IMR-90 (cell line): ENCODE results near the gene EFEMP2. TPM values are rescaled to one million over a fixed set of nuclear protein-coding genes. Genes with fewer than 3 reads are reported as not detected.

Source experiments
- ATAC-seq: fragments of 200-7000 bp; cut with Tn5 transposase; 2 replicates; pipeline ENCODE4 v1.9.1; 2020; ENCODE audit warnings: low read depth, mild to moderate bottlenecking, moderate library complexity
- BruUV-seq: library from RNA; stranded (reverse); fragments of 400-500 nt; replicated peaks from 2 replicates; lab custom pipeline; 2021; lab: Mats Ljungman, UMichigan
- CTCF ChIA-PET: fragments of 300-600 bp; formaldehyde crosslinking; extraction: SDS; loops from one replicate; lab custom pipeline; 2021; ENCODE audit warnings: antibody characterized with exemption; lab: Yijun Ruan, JAX
- POLR2A ChIA-PET: fragments of 300-600 bp; sonication (Branson Sonifier 250); formaldehyde crosslinking; loops from one replicate; lab custom pipeline; 2022; ENCODE audit warnings: antibody characterized with exemption; ENCODE audit not compliant: unreplicated experiment; lab: Charles Lee
- DNase-seq: peaks from one replicate; pipeline ENCODE4 v3.0.0; 2013
- H2AFZ ChIP-seq: replicated peaks from 2 replicates; pipeline ENCODE3; 2013; ENCODE audit warnings: low read length, mild to moderate bottlenecking; ENCODE audit not compliant: poor library complexity
- H2AK5ac ChIP-seq: 2 replicates; pipeline ENCODE4 v1.6.1; 2013; ENCODE audit warnings: low read depth, low read length, inconsistent platforms
- H2AK9ac ChIP-seq: replicated peaks from 2 replicates; pipeline ENCODE3; 2013; ENCODE audit warnings: mild to moderate bottlenecking, low read depth, low read length, moderate library complexity; ENCODE audit not compliant: poor library complexity
- H2BK120ac ChIP-seq: 2 replicates; pipeline ENCODE4 v1.6.1; 2013; ENCODE audit warnings: low read depth, low read length, inconsistent platforms
- H2BK15ac ChIP-seq: 3 replicates; pipeline ENCODE4 v1.6.1; 2013; ENCODE audit warnings: low read depth, low read length, inconsistent platforms
- H2BK20ac ChIP-seq: 2 replicates; pipeline ENCODE4 v1.6.1; 2013; ENCODE audit warnings: low read depth, mild to moderate bottlenecking, inconsistent platforms, low read length, moderate library complexity
- H2BK5ac ChIP-seq: 2 replicates; pipeline ENCODE4 v1.6.1; 2013; ENCODE audit warnings: mild to moderate bottlenecking, low read depth, low read length, inconsistent platforms; ENCODE audit not compliant: poor library complexity, severe bottlenecking
- H3K14ac ChIP-seq: replicated peaks from 2 replicates; pipeline ENCODE4 v1.6.1; 2013; ENCODE audit warnings: low read depth, low read length, inconsistent platforms
- H3K18ac ChIP-seq: 2 replicates; pipeline ENCODE4 v1.6.1; 2013; ENCODE audit warnings: low read depth, low read length, control low read depth
- H3K23ac ChIP-seq: 2 replicates; pipeline ENCODE4 v1.6.1; 2013; ENCODE audit warnings: low read depth, low read length, inconsistent platforms
- H3K27ac ChIP-seq: 2 replicates; pipeline ENCODE4 v1.5.1; 2013; ENCODE audit warnings: mild to moderate bottlenecking, control low read depth, low read length; ENCODE audit not compliant: insufficient read depth
- H3K27me3 ChIP-seq: 2 replicates; pipeline ENCODE4 v1.6.1; 2013; ENCODE audit warnings: low read length; ENCODE audit not compliant: control insufficient read depth, insufficient read depth
- H3K36me3 ChIP-seq: 2 replicates; pipeline ENCODE4 v1.6.1; 2013; ENCODE audit warnings: low read length, mixed read lengths; ENCODE audit not compliant: control insufficient read depth, insufficient read depth
- H3K4ac ChIP-seq: 2 replicates; pipeline ENCODE4 v1.6.1; 2013; ENCODE audit warnings: low read depth, low read length, inconsistent platforms
- H3K4me1 ChIP-seq: 2 replicates; pipeline ENCODE4 v1.6.1; 2013; ENCODE audit warnings: low read length, mixed read lengths; ENCODE audit not compliant: control insufficient read depth, insufficient read depth
- H3K4me2 ChIP-seq: 2 replicates; pipeline ENCODE4 v1.6.1; 2013; ENCODE audit warnings: low read depth, mild to moderate bottlenecking, control low read depth, low read length, moderate library complexity
- H3K4me3 ChIP-seq: 2 replicates; pipeline ENCODE4 v1.5.1; 2013; ENCODE audit warnings: low read depth, mild to moderate bottlenecking, control low read depth, low read length, moderate library complexity; ENCODE audit not compliant: insufficient read depth
- H3K56ac ChIP-seq: 2 replicates; pipeline ENCODE4 v1.6.1; 2013; ENCODE audit warnings: low read length, inconsistent platforms; ENCODE audit not compliant: insufficient read depth; ENCODE audit errors: extremely low read depth
- H3K79me1 ChIP-seq, 2 experiments: 2 replicates each; pipeline ENCODE4 v1.6.1; 2013; ENCODE audit warnings: low read length in 2 of 2, inconsistent platforms in 1 of 2, low read depth in 1 of 2
- H3K9ac ChIP-seq: 2 replicates; pipeline ENCODE4 v1.6.1; 2013; ENCODE audit warnings: low read depth, low read length, control low read depth
- H3K9me1 ChIP-seq: 2 replicates; pipeline ENCODE4 v1.6.1; 2013; ENCODE audit warnings: low read length, inconsistent platforms; ENCODE audit not compliant: insufficient read depth
- H3K9me3 ChIP-seq: 2 replicates; pipeline ENCODE4 v1.6.1; 2013; ENCODE audit warnings: low read length; ENCODE audit not compliant: control insufficient read depth, insufficient read depth
- H4K20me1 ChIP-seq: 2 replicates; pipeline ENCODE4 v1.6.1; 2013; ENCODE audit warnings: low read length, inconsistent platforms; ENCODE audit not compliant: insufficient read depth
- H4K5ac ChIP-seq: 2 replicates; pipeline ENCODE4 v1.6.1; 2013; ENCODE audit warnings: mild to moderate bottlenecking, low read depth, low read length, control low read depth
- H4K8ac ChIP-seq, 2 experiments: 2 replicates each; pipeline ENCODE4 v1.6.1; 2013; ENCODE audit warnings: low read depth in 2 of 2, low read length in 2 of 2, control low read depth in 1 of 2, inconsistent platforms in 1 of 2
- H4K91ac ChIP-seq: 2 replicates; pipeline ENCODE4 v1.6.1; 2013; ENCODE audit warnings: low read depth, low read length, inconsistent platforms; ENCODE audit not compliant: insufficient read depth
- CEBPB ChIP-seq: IDR thresholded peaks from 2 replicates; pipeline ENCODE4 v1.6.1; 2012; ENCODE audit warnings: low read depth, low read length, improper control_type of control experiment
- FOS ChIP-seq: fragments of 150-350 bp; IDR thresholded peaks from 2 replicates; pipeline ENCODE4 v1.6.1; 2016; ENCODE audit warnings: low read depth, low read length
- MXI1 ChIP-seq: IDR thresholded peaks from 2 replicates; pipeline ENCODE4 v1.6.1; 2012; ENCODE audit warnings: low read depth, mild to moderate bottlenecking, low read length, moderate library complexity, borderline replicate concordance
- POLR2A ChIP-seq: IDR thresholded peaks from 2 replicates; pipeline ENCODE4 v1.6.1; 2012; ENCODE audit warnings: mild to moderate bottlenecking, low read depth, low read length
- RFX5 ChIP-seq: IDR thresholded peaks from 2 replicates; pipeline ENCODE4 v1.8.0; 2012; ENCODE audit warnings: low read depth, mild to moderate bottlenecking, low read length, moderate library complexity
- WGBS, 2 experiments: methylation state at CpG; one replicate each; pipeline versions ENCODE4 v1.1.5 to v1.1.7; 2013; ENCODE audit warnings: missing lambda C conversion rate in 2 of 2; ENCODE audit not compliant: insufficient read length in 1 of 2; ENCODE audit errors: extremely low coverage in 2 of 2; 5-methylcytosine and 5-hydroxymethylcytosine counted together
- dilution Hi-C: fragments of 300-500 bp; cut with HindIII; formaldehyde crosslinking; loops from one replicate; pipeline ENCODE4 v1.14.3; 2018; ENCODE audit warnings: low sequenced_read_pairs; ENCODE audit not compliant: unreplicated experiment
- in situ Hi-C: fragments of 300-500 bp; cut with MboI; formaldehyde crosslinking; loops from 3 replicates; pipeline ENCODE4 v1.14.3; 2019; ENCODE audit warnings: low sequenced_read_pairs, inconsistent platforms, mixed read lengths
- intact Hi-C: fragments of 100-400 bp; cut with micrococcal nuclease; formaldehyde crosslinking; loops from 2 replicates; pipeline ENCODE4 v1.10.0; 2022
- polyA plus RNA-seq, 3 experiments: library from polyadenylated mRNA; depleted of rRNA; stranded (reverse); fragments of >200 nt; gene quantifications; 2 replicates each; pipeline ENCODE4 v1.2.3, GENCODE V29; 2012; ENCODE audit warnings: low replicate concordance in 1 of 3
- total RNA-seq: library from RNA; depleted of rRNA; stranded (reverse); fragments of >200 nt; gene quantifications from 2 replicates; pipeline ENCODE4 v1.2.3, GENCODE V29; 2012
- TF ChIP-seq, protein P1 (sequence below): fragments of 150-350 bp; IDR thresholded peaks from 2 replicates; pipeline ENCODE4 v1.6.1; 2016; ENCODE audit warnings: low read depth, mild to moderate bottlenecking, low read length, moderate library complexity, borderline replicate concordance

The EFEMP2 gene
- total and polyA plus RNA-seq, 2 of the 4 experiments (the other 2 are of a cell fraction): 62.7 to 431 TPM

DNA sequence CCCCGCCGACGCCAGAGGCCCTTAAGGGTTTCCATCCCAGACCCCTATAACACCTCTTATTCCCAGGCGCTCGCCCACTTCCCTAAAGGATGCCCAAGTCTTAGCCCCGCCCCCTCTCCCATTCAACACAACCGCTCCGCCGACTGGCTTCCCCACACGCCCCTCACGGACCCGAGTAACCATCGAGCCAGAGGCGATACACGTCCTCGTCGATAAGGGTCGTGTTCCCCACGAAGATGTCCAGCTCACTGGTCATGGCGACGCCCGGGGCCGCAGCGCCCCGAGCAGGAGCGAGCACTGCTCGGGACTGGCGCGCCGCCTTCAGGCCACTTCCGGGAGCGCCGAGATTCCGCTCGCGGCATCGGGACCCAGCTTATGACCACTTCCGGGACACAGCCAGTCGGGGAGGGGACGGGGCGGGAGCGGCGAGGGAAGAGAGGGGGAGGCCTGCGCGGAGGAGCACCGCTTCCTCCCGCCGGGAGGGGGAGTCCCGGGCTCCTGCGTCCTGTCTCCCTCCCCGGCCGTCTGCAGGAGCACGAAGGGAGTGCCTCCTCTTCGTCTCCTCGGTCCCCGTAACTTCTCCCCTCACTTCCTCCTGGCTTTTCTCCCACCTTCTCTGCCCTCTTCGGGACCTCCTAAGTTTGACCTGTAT is 15.7 kb upstream of the EFEMP2 start, which contains the start of gene FIBP (continued):
- TF ChIP-seq FOS (no peak; the same call in 1 of the 2 replicates), CEBPB (no peak), POLR2A (peak; percentile 65)

DNA sequence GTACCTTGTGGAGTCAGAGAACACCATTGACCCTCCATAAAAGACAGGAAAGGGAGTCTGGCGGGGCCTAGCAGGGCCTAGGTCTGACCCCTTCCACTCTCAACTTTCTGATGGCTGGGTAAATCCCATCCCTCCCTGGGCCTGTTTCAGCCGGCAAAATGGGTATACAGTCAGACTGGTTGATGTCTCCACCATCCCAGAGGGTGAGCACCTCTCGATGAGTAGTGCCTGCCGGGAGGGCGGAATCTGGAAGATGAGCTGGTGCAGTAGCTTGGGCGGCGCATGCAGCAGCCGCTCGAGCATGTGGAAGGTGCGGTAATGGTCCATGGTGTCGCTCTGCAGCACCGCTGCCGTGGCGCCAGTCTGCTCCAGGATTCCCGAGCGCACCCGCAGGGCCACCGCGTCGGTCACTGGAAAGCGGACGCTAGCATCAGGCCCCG is 15.1 kb upstream of the EFEMP2 start:
- peaks cover 9 to 71% of the 10 kb centered on the region in 2 experiments for H3K79me1 ChIP-seq
- peak overlapping the region; percentile 81 for H3K4me3 ChIP-seq
- no peak overlapping the region; the same call in 2 of the 3 replicates for H2BK15ac ChIP-seq
- H2AK9ac ChIP-seq: peak overlapping the region; percentile 98
- H4K5ac ChIP-seq: peak overlapping the region; percentile 3; the same call in 1 of the 2 replicates
- peaks cover 44% of the 10 kb centered on the region for H4K20me1 ChIP-seq
- peak overlapping the region; percentile 99 for H3K23ac ChIP-seq
- H3K56ac ChIP-seq: 0 out of 2 replicates have a peak overlapping the region, but pooled peaks have one; percentile 4
- peaks cover 44% of the 10 kb centered on the region for H3K36me3 ChIP-seq
- H2AK5ac ChIP-seq: peak overlapping the region; percentile 90
- ChIA-PET POLR2A (interaction anchor here (0.5 to 4.4 kb wide), 8 partner anchors 9 to 1109 kb away, joined by 3 to 20 read pairs (median 6); partner anchors contain the start of genes FOSL1 and SF1), CTCF (interaction anchor here (0.7 to 2.1 kb wide), 16 partner anchors 9 to 176 kb away, joined by 3 to 8 read pairs (median 4); partner anchors contain the start of genes EFEMP2, FOSL1, KAT5 and MUS81)
- peak overlapping the region; percentile 99 for H2AFZ ChIP-seq
- peak; percentile 63 for DNase-seq
- H3K18ac ChIP-seq: no peak overlapping the region
- dilution Hi-C loops: no loop called here
- H2BK20ac ChIP-seq: no peak overlapping the region
- no peaks in the 10 kb centered on the region for H3K9me3 ChIP-seq
- H2BK120ac ChIP-seq: peak overlapping the region; percentile 11
- H3K4me2 ChIP-seq: peak overlapping the region; percentile 91
- TSS peak; percentile 4 for BruUV-seq
- H3K14ac ChIP-seq: peak overlapping the region; percentile 99
- H3K4me1 ChIP-seq: peaks cover 13% of the 10 kb centered on the region
- peak overlapping the region; percentile 98 for H3K4ac ChIP-seq
- H3K9me1 ChIP-seq: no peaks in the 10 kb centered on the region
- H4K8ac ChIP-seq: peak overlapping the region; percentile 74 to 98; a peak in 3 of 4 replicates
- 0% methylated on average over 7 of the region's 23 CpGs; no CpG with 5 or more reads in 1 of the 2 experiments for WGBS, 2 experiments
- H3K27ac ChIP-seq: peak overlapping the region; percentile 85
- peak overlapping the region; percentile 49 for H4K91ac ChIP-seq
- TF ChIP-seq, protein P1, sequence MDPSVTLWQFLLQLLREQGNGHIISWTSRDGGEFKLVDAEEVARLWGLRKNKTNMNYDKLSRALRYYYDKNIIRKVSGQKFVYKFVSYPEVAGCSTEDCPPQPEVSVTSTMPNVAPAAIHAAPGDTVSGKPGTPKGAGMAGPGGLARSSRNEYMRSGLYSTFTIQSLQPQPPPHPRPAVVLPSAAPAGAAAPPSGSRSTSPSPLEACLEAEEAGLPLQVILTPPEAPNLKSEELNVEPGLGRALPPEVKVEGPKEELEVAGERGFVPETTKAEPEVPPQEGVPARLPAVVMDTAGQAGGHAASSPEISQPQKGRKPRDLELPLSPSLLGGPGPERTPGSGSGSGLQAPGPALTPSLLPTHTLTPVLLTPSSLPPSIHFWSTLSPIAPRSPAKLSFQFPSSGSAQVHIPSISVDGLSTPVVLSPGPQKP: no peak
- TF ChIP-seq FOS: no peak
- TF ChIP-seq RFX5: 0 out of 2 replicates have a peak, but pooled peaks have one; percentile 10
- TF ChIP-seq MXI1: peak; percentile 71; the same call in 1 of the 2 replicates
- no peaks in the 10 kb centered on the region for H3K27me3 ChIP-seq
- intact Hi-C loops: loop anchor here (1.0 to 2.0 kb wide), 4 partner anchors 30 to 102 kb away; partner anchors contain the start of gene SART1
- in situ Hi-C loops: no loop called here
- peak overlapping the region; percentile 27 for H2BK5ac ChIP-seq
- H3K9ac ChIP-seq: peak overlapping the region; percentile 78
- no peak; the same call in 1 of the 2 replicates for ATAC-seq
